ENCODE measurements around the gene ITPR3. TPM values are rescaled to one million over a fixed set of nuclear protein-coding genes. Genes with fewer than 3 reads are reported as not detected.

Gene ITPR3
- total RNA-seq = 100 to 1,000 TPM; 161 to 265 (median 197) TPM

- TF ChIP-seq CTCF (IDR thresholded peaks at IDR 0.05) (no peak), POLR2A (IDR thresholded peaks at IDR 0.05) (no peak)
- DNase-seq (ENCODE audit: low spot score in 2 of 2) = no peak
- peak within 1 kb of the TSS; percentile 89 for H3K4me3 ChIP-seq (ENCODE audit: low read depth, poor library complexity, severe bottlenecking)
- intact Hi-C loops (cut with DNase I; ENCODE audit: low total_unique reads) = no loop called here
- 1% methylated on average over 40 to 43 of the region's 99 CpGs for WGBS, 2 donors
These were observed at the start of gene ITPR3 for GRCh38 chr6:33620856-33621710. ITPR3 (plus strand) TSS chr6:33621322; CDS start chr6:33621603, 281 bp downstream.

DNA sequence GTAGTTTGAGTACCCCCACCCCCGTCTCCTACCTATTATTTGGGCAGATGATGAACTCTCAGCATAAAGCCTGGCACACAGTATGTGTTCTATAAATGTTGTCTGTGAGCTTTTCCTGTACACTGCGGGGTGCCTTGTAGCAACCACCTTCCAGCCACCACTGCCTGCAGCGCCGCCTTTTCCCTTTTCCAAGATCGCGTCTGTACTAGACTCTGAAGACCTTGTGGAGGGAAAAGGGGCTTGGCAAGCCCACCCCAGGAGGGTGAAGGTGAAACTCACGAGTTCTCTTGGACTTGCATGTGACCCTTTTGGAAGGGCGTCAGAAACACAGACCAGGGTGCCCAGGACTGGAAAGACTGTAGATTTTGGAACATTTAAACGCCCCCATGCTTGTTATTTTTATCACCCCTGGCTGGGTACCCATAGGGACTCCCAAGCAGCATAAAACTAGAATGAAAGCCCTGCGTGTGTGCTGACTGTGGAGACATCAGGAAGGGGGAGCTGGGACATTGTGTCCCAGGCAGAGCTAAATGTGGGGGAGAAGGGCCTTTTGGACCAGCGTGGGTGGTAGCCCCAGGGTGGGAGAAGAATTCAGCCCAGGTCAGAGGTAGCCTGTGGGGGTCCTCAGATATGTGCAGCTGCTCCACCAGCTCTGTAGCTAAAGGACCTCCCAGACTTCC, 49.3 kb upstream of the ITPR3 start:
- DNase-seq (ENCODE audit: low spot score in 2 of 2) = no peak
- intact Hi-C loops (cut with DNase I; ENCODE audit: low total_unique reads) = no loop called here
- 49 to 53% methylated on average over 11 of the region's 11 CpGs for whole genome bisulfite sequencing, 2 donors
- peak overlapping the region; percentile 57 for H3K4me3 ChIP-seq (ENCODE audit: low read depth, poor library complexity, severe bottlenecking)
- no peak for TF ChIP-seq POLR2A (IDR thresholded peaks at IDR 0.05)
- TF ChIP-seq CTCF (IDR thresholded peaks at IDR 0.05) = no peak

DNA sequence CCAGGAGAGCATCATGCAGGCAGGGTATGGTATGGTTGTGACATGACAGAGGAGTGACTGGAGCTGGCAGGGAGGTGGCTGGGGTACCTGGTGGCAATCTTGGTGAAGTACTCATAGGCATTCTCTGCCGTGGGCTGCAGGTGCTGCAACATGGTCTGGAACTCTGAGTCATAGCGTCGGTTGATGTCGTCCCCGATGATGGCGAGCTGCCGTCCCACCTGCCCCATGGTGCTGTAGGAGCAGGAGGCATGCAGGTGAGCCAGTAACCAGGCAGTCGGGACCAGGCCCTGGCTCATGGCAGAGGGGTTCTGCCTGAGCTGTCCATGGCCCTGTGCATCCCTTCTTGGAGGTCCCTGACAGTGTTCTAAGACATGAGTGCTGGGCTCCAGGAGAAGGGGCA, 45.9 kb upstream of the ITPR3 start:
- WGBS, 2 donors = 84 to 86% methylated on average over 8 of the region's 8 CpGs
- intact Hi-C loops (cut with DNase I; ENCODE audit: low total_unique reads) = no loop called here
- H3K4me3 ChIP-seq (ENCODE audit: low read depth, poor library complexity, severe bottlenecking) = no peak overlapping the region
- no peak for TF ChIP-seq POLR2A (IDR thresholded peaks at IDR 0.05)
- TF ChIP-seq CTCF (IDR thresholded peaks at IDR 0.05) = no peak
- no peak for DNase-seq (ENCODE audit: low spot score in 2 of 2)

- WGBS, 2 donors = 75 to 78% methylated on average over 11 of the region's 11 CpGs
- intact Hi-C loops (cut with DNase I; ENCODE audit: low total_unique reads) = no loop called here
- no peak for TF ChIP-seq POLR2A (IDR thresholded peaks at IDR 0.05)
- no peak for TF ChIP-seq CTCF (IDR thresholded peaks at IDR 0.05)
- DNase-seq (ENCODE audit: low spot score in 2 of 2) = no peak
- no peak overlapping the region for H3K4me3 ChIP-seq (ENCODE audit: low read depth, poor library complexity, severe bottlenecking)
These were observed 44.5 kb upstream of the ITPR3 start for GRCh38 chr6:33576668-33577067.

GRCh38 chr6:33577106-33577535, 44.0 kb upstream of the ITPR3 start:
- intact Hi-C loops (cut with DNase I; ENCODE audit: low total_unique reads) = no loop called here
- TF ChIP-seq POLR2A (IDR thresholded peaks at IDR 0.05) (no peak), CTCF (IDR thresholded peaks at IDR 0.05) (no peak)
- H3K4me3 ChIP-seq (ENCODE audit: low read depth, poor library complexity, severe bottlenecking) = no peak overlapping the region
- WGBS, 2 donors = 32 to 38% methylated on average over 9 of the region's 9 CpGs
- DNase-seq (ENCODE audit: low spot score in 2 of 2) = peak; percentile 82 to 95

All from lower leg skin (tissue), 4 donors.